ENCODE results near the gene LRIT1.

Gene LRIT1

DNA sequence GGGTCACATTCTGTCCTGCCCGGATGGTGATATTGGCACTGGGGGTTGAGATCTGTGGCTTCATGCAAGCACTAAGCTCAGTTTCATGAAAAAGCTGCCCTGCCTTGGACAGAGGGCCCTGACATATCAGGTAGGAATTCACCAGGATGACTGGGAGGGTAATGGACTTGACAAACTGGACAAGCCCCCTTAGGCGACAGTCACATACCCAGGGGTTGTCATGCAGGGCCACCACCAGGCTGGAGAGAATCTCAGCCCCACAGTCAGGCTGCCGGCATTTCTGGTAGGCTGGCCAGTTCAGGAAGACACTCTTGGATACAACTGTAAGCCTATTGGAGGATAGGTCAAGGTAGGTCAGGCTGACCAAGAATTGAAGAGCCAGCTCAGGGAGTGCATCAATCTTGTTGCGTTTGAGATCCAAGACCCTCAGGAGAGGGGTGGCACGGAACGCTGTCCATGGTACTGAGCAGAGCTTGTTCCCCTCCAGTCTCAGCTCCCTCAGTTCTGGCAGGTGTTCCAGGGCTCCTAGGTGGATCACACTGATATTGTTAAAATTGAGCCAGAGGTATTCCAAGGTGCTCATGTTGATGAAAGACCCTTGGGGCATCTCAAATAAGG, 16.8 kb downstream of the LRIT1 start:
- no peak for TF ChIP-seq Cebpa-rat (IDR thresholded peaks at IDR 0.05)
- no peak overlapping the region for H3K27ac ChIP-seq
- H3K4me3 ChIP-seq: no peak overlapping the region

DNA sequence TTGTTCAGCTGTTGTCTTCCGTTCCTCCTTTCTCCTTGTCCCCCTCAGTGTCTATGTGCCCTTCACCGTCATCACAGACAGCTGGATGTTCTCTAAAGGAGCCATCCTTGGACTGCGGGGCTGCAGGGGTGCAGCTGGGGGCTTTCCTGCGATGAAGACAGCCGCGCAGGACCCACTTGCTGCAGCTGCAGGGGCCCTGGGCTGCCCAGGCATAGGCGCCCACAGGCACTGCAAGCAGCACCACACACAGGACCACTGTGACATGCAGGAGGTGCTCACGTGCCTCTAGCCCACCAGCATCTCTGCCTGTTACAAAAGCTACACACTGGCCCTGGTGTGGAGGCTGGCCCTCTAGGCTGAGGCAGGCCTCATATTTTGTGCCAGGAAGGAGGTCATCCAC, 19.4 kb downstream of the LRIT1 start:
- H3K27ac ChIP-seq: no peak overlapping the region
- no peaks in the 10 kb centered on the region for H3K4me1 ChIP-seq
- H3K9me3 ChIP-seq (replicated peaks in 1 of 11): peaks cover 4 to 17% (median 8%) of the 10 kb centered on the region in 11 experiments; a peak in 16 of 22 replicates
- no peak for TF ChIP-seq Cebpa-rat (IDR thresholded peaks at IDR 0.05)
- H3K27me3 ChIP-seq: no peaks in the 10 kb centered on the region
- no peaks in the 10 kb centered on the region for H4K20me1 ChIP-seq
- H3K36me3 ChIP-seq: no peaks in the 10 kb centered on the region
- H3K9ac ChIP-seq: no peak overlapping the region
- H3K4me2 ChIP-seq: no peak overlapping the region
- H3K4me3 ChIP-seq: no peak overlapping the region

More for the DNA sequence above, 16.8 kb downstream of the LRIT1 start:
- Histone ChIP-seq H3K9ac (no peak overlapping the region), H3K27me3 (no peaks in the 10 kb centered on the region), H3K36me3 (no peaks in the 10 kb centered on the region), H4K20me1 (no peaks in the 10 kb centered on the region), H3K4me1 (no peaks in the 10 kb centered on the region), H3K4me2 (no peak overlapping the region), H3K9me3 (replicated peaks in 1 of 11) (peaks cover under 1 to 10% (median 3%) of the 10 kb centered on the region in 11 experiments; a peak in 16 of 22 replicates)

DNA sequence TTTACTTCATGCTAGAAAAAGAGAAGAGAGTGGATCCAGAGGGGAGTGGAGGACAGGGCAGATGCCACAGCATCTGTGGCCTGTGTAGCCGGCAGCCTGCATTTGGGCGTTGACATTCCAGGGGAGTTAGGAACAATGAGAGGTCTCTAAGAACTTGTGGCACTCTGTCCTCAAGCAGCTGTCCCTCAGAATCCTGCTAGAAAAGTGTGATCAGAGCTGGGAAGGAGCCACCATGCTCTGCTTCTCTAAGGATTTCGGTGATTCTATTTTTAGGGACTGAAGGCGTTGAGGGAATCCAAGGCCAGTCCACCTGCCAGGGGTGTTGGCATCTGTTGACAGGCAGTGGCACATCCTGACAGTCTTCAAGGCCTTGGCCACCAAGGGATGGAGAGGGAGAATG, 23.6 kb downstream of the LRIT1 start:
- no peaks in the 10 kb centered on the region for H3K36me3 ChIP-seq
- H3K27ac ChIP-seq: no peak overlapping the region
- no peak for TF ChIP-seq Cebpa-rat (IDR thresholded peaks at IDR 0.05)
- no peak overlapping the region for H3K4me2 ChIP-seq
- H3K9ac ChIP-seq: no peak overlapping the region
- no peaks in the 10 kb centered on the region for H3K27me3 ChIP-seq
- H3K9me3 ChIP-seq (replicated peaks in 1 of 11): peaks cover 4 to 17% (median 8%) of the 10 kb centered on the region in 11 experiments; a peak in 16 of 22 replicates
- H3K4me3 ChIP-seq: no peak overlapping the region
- no peaks in the 10 kb centered on the region for H4K20me1 ChIP-seq
- no peaks in the 10 kb centered on the region for H3K4me1 ChIP-seq

DNA sequence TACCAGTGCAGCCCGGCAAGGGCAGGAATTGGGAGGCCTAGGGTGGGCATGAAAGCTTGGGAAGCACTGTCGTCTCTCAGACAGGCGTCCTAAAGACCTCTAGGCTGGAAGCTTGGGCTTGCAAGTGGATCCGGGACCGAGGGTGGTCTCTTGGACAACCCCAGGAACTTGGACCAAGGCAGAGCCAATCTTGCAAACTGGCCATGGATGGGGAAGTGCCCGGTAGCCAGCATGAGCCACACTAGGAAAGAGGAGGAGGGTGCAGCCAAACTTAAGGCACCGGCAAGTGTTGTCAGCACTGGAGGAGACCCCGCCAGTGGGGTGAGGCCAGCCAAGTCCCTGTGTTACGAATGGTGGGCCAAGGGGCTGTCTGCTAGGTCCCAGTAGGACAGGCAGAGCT, 24.5 kb downstream of the LRIT1 start:
- Histone ChIP-seq H3K9ac (no peak overlapping the region), H4K20me1 (no peaks in the 10 kb centered on the region), H3K27ac (no peak overlapping the region), H3K9me3 (replicated peaks in 1 of 11) (peaks cover 4 to 17% (median 8%) of the 10 kb centered on the region in 11 experiments; a peak in 16 of 22 replicates), H3K4me3 (no peak overlapping the region), H3K27me3 (no peaks in the 10 kb centered on the region), H3K4me1 (no peaks in the 10 kb centered on the region), H3K36me3 (no peaks in the 10 kb centered on the region), H3K4me2 (no peak overlapping the region)
- no peak for TF ChIP-seq Cebpa-rat (IDR thresholded peaks at IDR 0.05)

DNA sequence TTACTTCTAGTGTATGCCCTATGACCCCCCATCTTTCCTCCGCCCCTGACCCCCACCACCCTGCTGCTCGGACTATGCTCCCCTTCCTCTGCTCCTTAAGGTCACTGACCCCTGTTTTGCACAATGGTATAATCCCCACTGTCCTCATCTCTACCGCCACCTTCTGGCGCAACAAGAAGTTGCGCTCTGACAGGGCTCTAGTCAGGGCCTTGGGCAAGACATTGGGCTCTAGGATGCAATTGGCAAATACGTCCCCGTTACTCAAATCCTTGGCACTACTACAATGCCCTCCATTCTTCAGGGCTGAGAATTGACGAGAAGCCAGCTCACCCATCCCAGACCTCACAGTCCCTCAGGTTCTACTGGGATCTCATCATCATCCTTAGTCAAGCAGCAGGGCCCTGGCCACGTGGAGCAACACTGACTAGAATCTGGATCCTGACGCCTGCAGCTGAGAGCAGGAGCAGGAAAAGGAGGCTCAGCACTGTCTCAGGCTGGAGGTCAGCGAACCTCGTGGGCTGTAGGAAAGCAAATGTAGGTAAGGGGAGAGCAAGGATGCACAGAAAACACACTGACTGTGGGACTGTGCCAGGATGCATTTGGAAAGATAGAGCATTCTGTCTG, 26.6 kb downstream of the LRIT1 start:
- H3K9ac ChIP-seq: no peak overlapping the region
- H3K4me1 ChIP-seq: no peaks in the 10 kb centered on the region
- H3K27ac ChIP-seq: no peak overlapping the region
- TF ChIP-seq Cebpa-rat (IDR thresholded peaks at IDR 0.05): no peak
- H3K4me3 ChIP-seq: no peak overlapping the region
- peaks cover 4 to 9% (median 8%) of the 10 kb centered on the region in 11 experiments; a peak in 16 of 22 replicates for H3K9me3 ChIP-seq (replicated peaks in 1 of 11)
- no peaks in the 10 kb centered on the region for H3K27me3 ChIP-seq
- no peaks in the 10 kb centered on the region for H3K36me3 ChIP-seq
- H4K20me1 ChIP-seq: no peaks in the 10 kb centered on the region; a peak in 1 of 22 replicates
- no peak overlapping the region for H3K4me2 ChIP-seq

DNA sequence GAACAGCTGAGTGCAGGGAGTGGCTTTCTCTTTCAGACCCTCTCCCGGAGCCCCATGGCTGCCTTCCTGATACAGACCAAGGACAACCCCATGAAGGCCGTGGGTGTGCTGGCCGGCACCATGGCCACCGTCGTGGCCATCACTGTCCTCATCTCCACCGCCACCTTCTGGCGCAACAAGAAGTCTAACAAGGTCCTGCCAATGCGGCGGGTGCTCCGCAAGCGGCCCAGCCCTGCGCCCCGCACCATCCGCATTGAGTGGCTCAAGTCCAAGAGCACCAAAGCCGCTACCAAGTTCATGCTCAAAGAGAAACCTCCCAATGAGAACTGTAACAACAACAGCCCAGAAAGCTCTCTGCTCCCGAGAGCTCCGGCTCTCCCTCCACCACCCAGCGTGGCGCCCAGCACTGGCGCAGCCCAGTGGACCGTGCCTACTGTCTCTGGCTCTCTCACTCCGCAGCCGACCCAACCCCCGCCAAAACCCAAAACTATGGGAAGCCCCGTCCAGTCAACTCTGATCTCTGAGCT, 27.2 kb downstream of the LRIT1 start:
- H3K4me2 ChIP-seq: no peak overlapping the region
- H3K9me3 ChIP-seq (replicated peaks in 1 of 11): peaks cover 0 to 3% (median 2%) of the 10 kb centered on the region in 11 experiments; a peak in 12 of 22 replicates
- no peak overlapping the region for H3K27ac ChIP-seq
- no peak overlapping the region for H3K9ac ChIP-seq
- H3K4me3 ChIP-seq: no peak overlapping the region
- no peaks in the 10 kb centered on the region; a peak in 1 of 22 replicates for H4K20me1 ChIP-seq
- TF ChIP-seq Cebpa-rat (IDR thresholded peaks at IDR 0.05): no peak
- H3K4me1 ChIP-seq: no peaks in the 10 kb centered on the region
- H3K27me3 ChIP-seq: no peaks in the 10 kb centered on the region
- H3K36me3 ChIP-seq: no peaks in the 10 kb centered on the region

DNA sequence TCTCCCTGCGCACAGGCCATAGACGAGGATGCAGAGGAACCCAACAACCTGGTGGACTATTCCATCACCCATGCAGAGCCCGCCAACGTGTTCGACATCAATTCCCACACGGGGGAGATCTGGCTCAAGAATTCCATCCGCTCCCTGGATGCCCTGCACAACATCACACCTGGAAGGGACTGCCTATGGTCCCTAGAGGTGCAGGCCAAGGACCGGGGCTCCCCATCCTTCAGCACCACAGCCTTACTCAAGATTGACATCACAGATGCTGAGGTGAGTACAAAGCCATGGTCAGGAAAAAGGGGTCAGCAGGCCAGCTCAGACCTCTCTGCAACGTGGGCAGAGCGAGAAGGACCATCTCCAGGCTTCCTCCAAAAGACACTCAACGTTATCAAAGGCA, 28.3 kb downstream of the LRIT1 start:
- Histone ChIP-seq H4K20me1 (no peaks in the 10 kb centered on the region; a peak in 1 of 22 replicates), H3K27ac (no peak overlapping the region), H3K4me2 (no peak overlapping the region), H3K36me3 (no peaks in the 10 kb centered on the region), H3K4me1 (no peaks in the 10 kb centered on the region), H3K4me3 (no peak overlapping the region), H3K9me3 (replicated peaks in 1 of 11) (no peaks in the 10 kb centered on the region), H3K9ac (no peak overlapping the region), H3K27me3 (no peaks in the 10 kb centered on the region)
- TF ChIP-seq Cebpa-rat (IDR thresholded peaks at IDR 0.05): no peak

DNA sequence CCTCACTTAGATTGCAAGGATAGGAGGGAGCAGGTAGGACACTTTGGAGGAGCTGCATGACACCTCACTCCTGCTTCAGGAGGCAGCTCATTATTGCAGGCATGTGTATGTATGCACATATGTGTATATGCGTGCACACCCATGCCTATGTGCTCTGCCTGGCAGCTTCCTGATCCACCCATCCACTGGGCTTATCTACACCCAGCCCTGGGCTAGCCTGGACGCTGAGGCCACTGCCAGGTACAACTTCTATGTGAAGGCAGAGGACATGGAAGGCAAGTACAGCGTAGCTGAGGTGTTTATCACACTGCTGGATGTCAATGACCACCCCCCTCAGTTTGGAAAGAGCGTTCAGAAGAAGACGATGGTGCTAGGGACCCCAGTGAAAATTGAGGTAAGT, 29.3 kb downstream of the LRIT1 start:
- H3K27me3 ChIP-seq: no peaks in the 10 kb centered on the region
- TF ChIP-seq Cebpa-rat (IDR thresholded peaks at IDR 0.05): no peak
- no peak overlapping the region for H3K9ac ChIP-seq
- no peaks in the 10 kb centered on the region for H3K4me1 ChIP-seq
- no peaks in the 10 kb centered on the region for H3K9me3 ChIP-seq (replicated peaks in 1 of 11)
- no peaks in the 10 kb centered on the region; a peak in 1 of 22 replicates for H4K20me1 ChIP-seq
- H3K4me3 ChIP-seq: no peak overlapping the region
- H3K4me2 ChIP-seq: no peak overlapping the region
- H3K27ac ChIP-seq: no peak overlapping the region
- no peaks in the 10 kb centered on the region for H3K36me3 ChIP-seq

DNA sequence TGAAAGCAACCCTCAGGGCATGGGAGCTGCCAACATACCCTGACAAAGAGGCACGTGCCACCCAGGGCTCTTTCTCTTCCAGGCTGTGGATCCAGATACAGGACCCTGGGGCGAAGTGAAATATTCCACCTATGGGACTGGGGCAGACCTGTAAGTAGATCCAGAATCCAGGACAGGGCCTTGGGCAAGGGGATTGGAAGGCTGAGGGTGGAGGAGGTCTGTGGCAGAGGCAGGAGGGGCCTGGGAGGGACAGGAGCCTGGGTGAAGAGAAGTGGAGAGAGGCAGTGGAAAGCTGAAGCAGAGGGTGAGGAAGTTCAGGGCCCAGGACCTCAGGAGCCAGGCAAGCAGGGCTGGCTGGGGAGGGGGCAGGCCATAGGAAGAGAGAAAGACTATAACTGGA, 29.8 kb downstream of the LRIT1 start:
- Histone ChIP-seq H3K27me3 (no peaks in the 10 kb centered on the region), H3K36me3 (no peaks in the 10 kb centered on the region), H4K20me1 (no peaks in the 10 kb centered on the region; a peak in 1 of 22 replicates), H3K27ac (no peak overlapping the region), H3K9ac (no peak overlapping the region), H3K9me3 (replicated peaks in 1 of 11) (no peaks in the 10 kb centered on the region), H3K4me1 (no peaks in the 10 kb centered on the region), H3K4me2 (no peak overlapping the region), H3K4me3 (no peak overlapping the region)
- no peak for TF ChIP-seq Cebpa-rat (IDR thresholded peaks at IDR 0.05)

DNA sequence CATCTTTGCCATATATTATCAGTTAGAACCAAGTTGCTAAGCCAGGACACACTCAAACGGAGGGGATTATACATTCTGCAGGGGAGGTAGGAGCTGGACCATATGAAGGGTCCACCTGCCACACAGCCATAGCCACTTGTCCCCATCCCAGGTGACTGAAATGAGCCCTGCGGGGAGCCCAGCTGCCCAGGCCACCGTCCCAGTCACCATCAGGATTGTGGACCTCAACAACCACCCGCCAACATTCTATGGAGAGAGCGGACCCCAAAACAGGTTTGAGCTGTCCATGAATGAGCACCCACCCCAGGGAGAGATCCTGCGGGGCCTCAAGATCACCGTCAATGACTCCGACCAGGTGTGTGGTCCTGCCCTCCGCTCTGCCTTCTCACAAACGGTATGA, 33.3 kb downstream of the LRIT1 start:
- Histone ChIP-seq H3K36me3 (no peaks in the 10 kb centered on the region), H4K20me1 (no peaks in the 10 kb centered on the region; a peak in 1 of 22 replicates), H3K9ac (no peak overlapping the region), H3K27me3 (no peaks in the 10 kb centered on the region), H3K4me2 (no peak overlapping the region), H3K4me3 (no peak overlapping the region), H3K9me3 (replicated peaks in 1 of 11) (no peaks in the 10 kb centered on the region), H3K4me1 (no peaks in the 10 kb centered on the region), H3K27ac (no peak overlapping the region)
- TF ChIP-seq Cebpa-rat (IDR thresholded peaks at IDR 0.05): no peak

Data from BLaER1 treated with 17β-estradiol and CSF1 and Interleukin-3, amounts not matched to agents 10 nM and 100 nM (cell line).